OCI-LY3 (cell line): Measurements from ENCODE around the gene STMN1.

Experiments used
- CTCF ChIP-seq: fragments of 200-600, 300-600 bp; sonication (generic); IDR thresholded peaks from 2 replicates; pipeline ENCODE4 v1.5.1; 2014; ENCODE audit warnings: antibody characterized with exemption, low read length, low read depth
- EZH2phosphoT487 ChIP-seq: fragments of 200-600 bp; shearing (Covaris generic); IDR thresholded peaks from 2 replicates; pipeline ENCODE4 v1.6.1; 2018; ENCODE audit warnings: antibody characterized with exemption, mixed run types, low read depth

DNA sequence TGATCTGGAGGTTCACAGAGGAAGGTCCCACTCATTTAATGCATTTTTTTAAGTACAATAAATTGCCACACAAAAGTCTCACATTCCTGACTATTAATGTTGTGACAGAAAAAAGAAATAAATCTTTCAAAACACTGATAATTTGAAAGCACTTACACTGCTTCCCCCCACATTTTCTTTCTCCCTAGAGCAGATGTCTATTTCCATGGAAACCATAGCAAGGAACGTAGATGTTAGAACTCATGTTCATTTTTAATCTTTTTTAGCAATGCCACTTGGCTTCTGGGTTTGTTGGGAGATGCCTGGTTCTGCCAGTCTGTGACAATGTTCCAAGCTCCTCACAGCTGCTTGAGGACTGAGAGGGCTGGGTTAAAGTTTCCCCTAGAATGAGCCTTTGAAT is 1.9 kb upstream of the STMN1 start:
- TF ChIP-seq CTCF (no peak), EZH2phosphoT487 (no peak)
